Adipocyte (in vitro differentiated cells): ENCODE results near the gene ACTL8.

Source experiments
- DNase-seq: peaks from one replicate; pipeline ENCODE4 v3.0.0-alpha.2; 2015; ENCODE audit warnings: low read depth
- H3K27me3 ChIP-seq: replicated peaks from 2 replicates; pipeline ENCODE4 v1.7.0; 2013; ENCODE audit warnings: mild to moderate bottlenecking, low read length, moderate library complexity; ENCODE audit not compliant: control insufficient read depth, insufficient read depth
- H3K36me3 ChIP-seq: 2 replicates; pipeline ENCODE4 v1.7.0; 2013; ENCODE audit warnings: low read length, mild to moderate bottlenecking, moderate library complexity; ENCODE audit not compliant: control insufficient read depth, insufficient read depth, severe bottlenecking
- H3K4me1 ChIP-seq: 2 replicates; pipeline ENCODE4 v1.7.0; 2013; ENCODE audit warnings: mild to moderate bottlenecking, low read length, moderate library complexity; ENCODE audit not compliant: control insufficient read depth, insufficient read depth
- H3K4me3 ChIP-seq: 2 replicates; pipeline ENCODE4 v1.7.0; 2013; ENCODE audit warnings: mild to moderate bottlenecking, low read length, moderate library complexity
- H3K9ac ChIP-seq: 2 replicates; pipeline ENCODE4 v1.7.0; 2013; ENCODE audit warnings: mild to moderate bottlenecking, low read length, moderate library complexity
- H3K9me3 ChIP-seq: 2 replicates; pipeline ENCODE4 v1.7.0; 2013; ENCODE audit warnings: mild to moderate bottlenecking, low read length, moderate library complexity; ENCODE audit not compliant: control insufficient read depth

Gene ACTL8

GRCh38 chr1:17851056-17851455, 95.9 kb downstream of the ACTL8 start:
- Histone ChIP-seq H3K4me1 (peaks cover 12% of the 10 kb centered on the region), H3K9ac (no peak overlapping the region), H3K27me3 (no peaks in the 10 kb centered on the region), H3K9me3 (no peaks in the 10 kb centered on the region), H3K4me3 (no peak overlapping the region), H3K36me3 (no peaks in the 10 kb centered on the region)
- no peak for DNase-seq

GRCh38 chr1:17852383-17852782, 97.2 kb downstream of the ACTL8 start:
- no peak overlapping the region for H3K9ac ChIP-seq
- peaks cover 2% of the 10 kb centered on the region for H3K4me1 ChIP-seq
- no peaks in the 10 kb centered on the region for H3K36me3 ChIP-seq
- no peak overlapping the region for H3K4me3 ChIP-seq
- DNase-seq: no peak
- no peaks in the 10 kb centered on the region for H3K27me3 ChIP-seq
- no peaks in the 10 kb centered on the region for H3K9me3 ChIP-seq

DNA sequence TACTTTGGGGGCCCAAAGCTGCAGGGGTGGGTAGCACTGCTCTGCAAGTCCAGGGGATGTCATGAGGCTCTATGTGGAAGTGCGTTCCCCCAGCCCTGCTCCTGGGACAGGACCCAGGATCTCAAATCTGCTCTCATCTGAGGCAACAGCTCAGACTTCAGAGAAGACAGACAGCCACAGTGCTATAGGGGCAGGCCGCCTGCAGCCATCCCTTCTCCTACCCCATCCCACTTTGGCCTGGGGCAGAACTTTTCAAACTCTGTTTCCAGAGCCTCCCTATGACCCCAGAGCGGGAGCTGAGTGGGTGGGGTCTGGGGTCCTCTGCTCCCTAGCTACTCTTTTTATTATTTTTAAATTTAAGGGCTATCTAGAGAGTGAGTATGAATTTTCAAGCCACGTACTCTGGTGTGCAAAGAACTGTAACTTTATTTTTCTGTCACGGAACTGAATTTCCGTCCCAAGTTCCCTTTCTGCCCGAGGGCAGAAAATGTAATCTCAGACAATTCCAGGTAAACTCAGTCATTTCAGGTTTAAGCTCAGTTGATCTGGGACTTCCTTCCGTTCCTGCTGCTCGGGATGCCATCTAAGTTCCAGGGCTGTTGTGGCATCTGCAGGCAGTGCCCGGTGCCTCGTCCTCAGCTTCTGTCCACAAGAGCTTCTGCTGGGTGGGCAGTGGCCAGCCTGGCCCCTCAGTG, 98.3 kb downstream of the ACTL8 start:
- DNase-seq: no peak
- H3K4me1 ChIP-seq: no peaks in the 10 kb centered on the region
- no peaks in the 10 kb centered on the region for H3K9me3 ChIP-seq
- no peaks in the 10 kb centered on the region for H3K27me3 ChIP-seq
- H3K4me3 ChIP-seq: no peak overlapping the region
- H3K36me3 ChIP-seq: no peaks in the 10 kb centered on the region
- H3K9ac ChIP-seq: no peak overlapping the region

- Histone ChIP-seq H3K9ac (no peak overlapping the region), H3K9me3 (no peaks in the 10 kb centered on the region), H3K4me1 (no peaks in the 10 kb centered on the region), H3K36me3 (no peaks in the 10 kb centered on the region), H3K27me3 (no peaks in the 10 kb centered on the region), H3K4me3 (no peak overlapping the region)
- DNase-seq: no peak
Observed at GRCh38 chr1:17856496-17857108, 101.5 kb downstream of the ACTL8 start.

GRCh38 chr1:17857109-17857499, 102.0 kb downstream of the ACTL8 start:
- no peak for DNase-seq
- H3K4me3 ChIP-seq: no peak overlapping the region
- no peaks in the 10 kb centered on the region for H3K9me3 ChIP-seq
- H3K36me3 ChIP-seq: no peaks in the 10 kb centered on the region
- H3K4me1 ChIP-seq: no peaks in the 10 kb centered on the region
- no peaks in the 10 kb centered on the region for H3K27me3 ChIP-seq
- H3K9ac ChIP-seq: no peak overlapping the region

DNA sequence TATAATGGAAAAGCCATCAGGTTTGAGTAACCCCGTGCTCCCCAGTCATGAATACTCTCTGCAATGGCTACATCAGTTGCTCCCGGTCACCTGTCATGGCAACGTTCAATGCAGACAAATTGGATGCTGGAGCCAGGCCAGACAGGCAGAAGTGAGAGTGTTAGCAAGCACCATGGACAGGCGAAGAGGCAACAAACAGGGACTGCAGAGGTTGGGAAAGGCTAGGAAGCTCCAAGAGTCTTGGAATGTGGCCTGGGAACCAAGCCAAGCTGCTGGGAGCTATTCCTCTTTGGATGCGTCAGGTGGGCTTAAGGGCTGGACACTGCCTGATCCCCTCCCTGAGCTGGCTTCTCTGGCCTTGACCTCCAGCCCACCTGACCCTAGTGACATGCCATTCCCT, 102.9 kb downstream of the ACTL8 start:
- no peak overlapping the region for H3K4me3 ChIP-seq
- no peak overlapping the region for H3K9ac ChIP-seq
- H3K9me3 ChIP-seq: no peaks in the 10 kb centered on the region
- no peaks in the 10 kb centered on the region for H3K36me3 ChIP-seq
- no peak for DNase-seq
- H3K4me1 ChIP-seq: no peaks in the 10 kb centered on the region
- no peaks in the 10 kb centered on the region for H3K27me3 ChIP-seq

DNA sequence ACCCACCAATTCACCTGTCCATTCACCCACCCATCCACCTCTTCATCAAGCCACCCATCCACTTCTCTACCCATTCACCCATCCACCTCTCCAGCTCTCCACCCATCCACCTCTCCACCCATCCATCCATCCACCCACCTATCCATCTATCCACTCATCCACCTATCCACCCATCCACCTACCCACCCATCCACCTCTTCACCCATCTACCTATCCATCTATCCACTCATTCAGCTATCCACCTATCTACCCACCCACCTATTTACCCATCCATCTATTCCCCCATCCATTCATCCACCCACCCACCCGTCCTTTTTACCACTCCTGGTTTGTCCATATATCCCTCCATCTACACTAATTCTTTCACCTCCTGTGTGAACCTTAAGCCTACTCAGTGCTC, 105.7 kb downstream of the ACTL8 start:
- DNase-seq: no peak
- Histone ChIP-seq H3K9ac (no peak overlapping the region), H3K4me3 (no peak overlapping the region), H3K4me1 (peaks cover 3% of the 10 kb centered on the region), H3K9me3 (no peaks in the 10 kb centered on the region), H3K27me3 (no peaks in the 10 kb centered on the region), H3K36me3 (no peaks in the 10 kb centered on the region)

GRCh38 chr1:17861685-17862084, 106.6 kb downstream of the ACTL8 start:
- Histone ChIP-seq H3K27me3 (no peaks in the 10 kb centered on the region), H3K4me1 (peaks cover 12% of the 10 kb centered on the region), H3K4me3 (no peak overlapping the region), H3K36me3 (no peaks in the 10 kb centered on the region), H3K9me3 (no peaks in the 10 kb centered on the region), H3K9ac (no peak overlapping the region)
- no peak for DNase-seq

- no peak overlapping the region for H3K9ac ChIP-seq
- no peaks in the 10 kb centered on the region for H3K9me3 ChIP-seq
- no peak for DNase-seq
- no peaks in the 10 kb centered on the region for H3K36me3 ChIP-seq
- no peak overlapping the region for H3K4me3 ChIP-seq
- H3K27me3 ChIP-seq: no peaks in the 10 kb centered on the region
- H3K4me1 ChIP-seq: peaks cover 16% of the 10 kb centered on the region
Observed at GRCh38 chr1:17862121-17862520, 107.0 kb downstream of the ACTL8 start.

GRCh38 chr1:17865912-17866739, 111.0 kb downstream of the ACTL8 start:
- H3K9me3 ChIP-seq: no peaks in the 10 kb centered on the region
- DNase-seq: peak; percentile 94
- peaks cover 17% of the 10 kb centered on the region for H3K4me1 ChIP-seq
- H3K27me3 ChIP-seq: no peaks in the 10 kb centered on the region
- H3K9ac ChIP-seq: peak overlapping the region; percentile 64
- H3K36me3 ChIP-seq: no peaks in the 10 kb centered on the region
- no peak overlapping the region for H3K4me3 ChIP-seq

GRCh38 chr1:17866740-17867029, 111.6 kb downstream of the ACTL8 start:
- Histone ChIP-seq H3K4me1 (peaks cover 17% of the 10 kb centered on the region), H3K9me3 (no peaks in the 10 kb centered on the region), H3K9ac (no peak overlapping the region), H3K4me3 (no peak overlapping the region), H3K36me3 (no peaks in the 10 kb centered on the region), H3K27me3 (no peaks in the 10 kb centered on the region)
- DNase-seq: no peak
